ENCODE measurements around the gene ESM1.

- TF ChIP-seq YY1 (IDR thresholded peaks at IDR 0.05; ENCODE audit: insufficient read depth, insufficient read length) (no peak), ZNF274 (IDR thresholded peaks at IDR 0.05; ENCODE audit: low read depth, low read length) (no peak)
Measured at GRCh38 chr5:54936201-54936600, 49.2 kb downstream of the ESM1 start.

Data from NT2/D1 (cell line).